Thyroid gland (tissue), 4 donors: ENCODE data around the gene FAM200B. TPM values are rescaled to one million over a fixed set of nuclear protein-coding genes. Genes with fewer than 3 reads are reported as not detected.

Experiments
- DNase-seq, 2 donors: peaks; one replicate each; pipeline ENCODE4 v3.0.0-alpha.2; 2019
- H3K27ac ChIP-seq, 3 donors: fragments of 200-600 bp; sonication (generic); 1 replicate in 2 of 3; 2 replicates in 1 of 3; pipeline ENCODE4 v1.5.1; 2016 to 2019; ENCODE audit warnings: mild to moderate bottlenecking in 1 of 3, moderate library complexity in 1 of 3
- H3K27me3 ChIP-seq: fragments of 200-600 bp; sonication (generic); one replicate; pipeline ENCODE4 v1.5.1; 2019
- H3K36me3 ChIP-seq, 2 donors: fragments of 200-600 bp; sonication (generic); one replicate each; pipeline ENCODE4 v1.5.1; 2016 to 2019
- H3K4me1 ChIP-seq, 2 donors: fragments of 200-600 bp; sonication (generic); one replicate each; pipeline ENCODE4 v1.5.1; 2017 to 2019
- H3K4me3 ChIP-seq, 3 donors: fragments of 200-600 bp; sonication (generic); replicated peaks in 1 of 3; 1 replicate in 2 of 3; 2 replicates in 1 of 3; pipeline ENCODE4 v1.5.1; 2016; ENCODE audit warnings: mild to moderate bottlenecking in 1 of 3
- H3K9me3 ChIP-seq: fragments of 200-600 bp; sonication (generic); one replicate; pipeline ENCODE4 v1.5.1; 2017
- CTCF ChIP-seq, 6 experiments: fragments of 200-600 bp in 3 of 6; fragments of 450-650 bp in 3 of 6; sonication (generic) in 3 of 6; IDR thresholded peaks; one replicate each; pipeline ENCODE4 v1.5.1; 2016 to 2019; ENCODE audit warnings: antibody characterized with exemption in 6 of 6, mild to moderate bottlenecking in 2 of 6, inconsistent platforms in 1 of 6, moderate library complexity in 1 of 6
- POLR2A ChIP-seq, 2 donors: fragments of 450-650 bp; IDR thresholded peaks; one replicate each; pipeline ENCODE4 v1.6.1; 2017; ENCODE audit warnings: antibody characterized with exemption in 2 of 2, mild to moderate bottlenecking in 2 of 2, moderate library complexity in 1 of 2
- WGBS, 2 donors: methylation state at CpG; one replicate each; pipeline ENCODE4 v1.1.5; 2017; 5-methylcytosine and 5-hydroxymethylcytosine counted together
- intact Hi-C: fragments of 100-400 bp; cut with DNase I; formaldehyde crosslinking; loops from one replicate; pipeline ENCODE4 v1.15.1; 2023
- total RNA-seq, 4 donors: library from RNA; depleted of rRNA; stranded (reverse); fragments of >200 nt; gene quantifications; one replicate each; pipeline ENCODE4 v1.2.3, GENCODE V29; 2016

The FAM200B gene
- total RNA-seq, 4 donors from 2014 or later: 62.4 to 85.6 (median 73.2) TPM

DNA sequence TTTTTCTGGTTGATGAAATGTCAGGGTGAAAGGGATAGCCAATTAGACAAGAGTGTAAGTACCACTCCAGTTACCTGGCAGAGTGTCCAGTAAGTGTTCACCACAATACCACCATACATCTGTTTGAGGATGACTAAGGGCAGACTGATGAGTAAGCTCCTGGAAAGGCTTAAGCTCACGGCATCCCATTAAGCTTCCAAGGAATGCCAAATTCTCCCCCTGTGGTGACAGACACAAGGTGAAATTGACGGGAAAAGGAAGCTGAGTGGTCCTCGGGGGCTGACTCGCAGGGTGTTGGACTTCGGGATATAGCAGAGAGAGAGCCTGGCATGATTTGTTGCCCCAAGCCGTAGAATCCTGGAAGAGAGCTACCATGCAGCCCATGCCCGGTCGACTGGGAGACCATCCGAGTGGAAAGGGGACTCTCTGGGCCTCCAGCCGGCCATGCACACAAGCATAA lies 13.6 kb downstream of the FAM200B start:
- Histone ChIP-seq H3K27me3 (no peaks in the 10 kb centered on the region), H3K4me1 (peaks cover 0 to 3% of the 10 kb centered on the region in 2 donors), H3K4me3 (no peak overlapping the region), H3K36me3 (no peaks in the 10 kb centered on the region), H3K9me3 (no peaks in the 10 kb centered on the region), H3K27ac (no peak overlapping the region)
- 83% methylated on average over 7 to 10 of the region's 10 CpGs for WGBS, 2 donors
- DNase-seq: no peak
- TF ChIP-seq POLR2A (IDR thresholded peaks at IDR 0.05) (no peak), CTCF (IDR thresholded peaks at IDR 0.05) (no peak)
- intact Hi-C loops: no loop called here

DNA sequence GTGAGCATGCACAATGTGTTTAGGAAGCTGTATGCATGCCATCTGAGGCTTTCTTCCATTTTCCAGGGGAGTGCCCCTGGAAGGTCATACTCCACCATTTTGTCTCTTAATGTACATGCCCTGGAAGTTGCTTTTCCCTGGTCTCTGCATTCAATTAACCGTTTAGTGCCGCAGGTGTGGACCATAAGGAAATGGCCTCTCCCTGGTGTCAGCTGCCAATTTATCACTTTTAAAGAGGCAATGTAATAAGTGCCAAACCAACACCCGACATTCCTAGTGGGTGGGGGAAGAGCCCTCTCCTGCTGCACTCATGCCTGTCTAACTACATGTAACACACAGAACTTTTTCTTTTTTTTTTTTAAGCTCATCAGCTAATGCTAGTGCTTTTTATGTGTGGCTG lies 14.1 kb downstream of the FAM200B start:
- Histone ChIP-seq H3K36me3 (no peaks in the 10 kb centered on the region), H3K4me1 (peaks cover 0 to under 1% of the 10 kb centered on the region in 2 donors), H3K9me3 (no peaks in the 10 kb centered on the region), H3K27me3 (no peaks in the 10 kb centered on the region), H3K4me3 (no peak overlapping the region), H3K27ac (no peak overlapping the region)
- no peak for DNase-seq
- TF ChIP-seq POLR2A (IDR thresholded peaks at IDR 0.05) (no peak), CTCF (IDR thresholded peaks at IDR 0.05) (no peak)
- intact Hi-C loops: no loop called here
- WGBS, 2 donors: 82 to 90% methylated on average over 3 of the region's 3 CpGs

DNA sequence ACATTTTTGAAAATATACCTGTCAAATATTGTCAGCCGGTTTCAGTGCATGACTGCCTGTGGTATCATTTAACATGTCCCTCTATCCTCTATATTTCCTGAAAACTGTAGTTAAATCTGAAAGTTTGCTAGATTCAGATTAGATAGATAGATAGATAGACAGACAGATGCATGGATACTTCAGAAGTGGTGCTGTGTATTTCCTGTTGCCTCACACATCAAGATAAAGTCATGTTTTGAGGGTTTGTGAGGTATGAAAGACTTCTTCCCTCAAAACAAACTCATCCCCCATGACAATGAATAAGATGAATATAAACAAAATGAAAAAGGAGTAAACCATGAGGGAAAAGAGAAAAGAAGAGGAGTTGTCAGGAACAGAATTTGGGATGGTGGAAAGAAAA lies 15.2 kb downstream of the FAM200B start:
- no peaks in the 10 kb centered on the region for H3K4me1 ChIP-seq
- no peak for DNase-seq
- H3K4me3 ChIP-seq: no peak overlapping the region
- WGBS, 2 donors: 96 to 100% methylated on average over 1 of the region's 1 CpG
- no peak overlapping the region for H3K27ac ChIP-seq
- no peak for TF ChIP-seq POLR2A (IDR thresholded peaks at IDR 0.05)
- TF ChIP-seq CTCF (IDR thresholded peaks at IDR 0.05): no peak
- H3K36me3 ChIP-seq: no peaks in the 10 kb centered on the region
- no peaks in the 10 kb centered on the region for H3K9me3 ChIP-seq
- intact Hi-C loops: no loop called here
- no peaks in the 10 kb centered on the region for H3K27me3 ChIP-seq

GRCh38 chr4:15702941-15703403 lies 21.3 kb downstream of the FAM200B start, which contains the start of gene BST1:
Gene BST1, plus strand, starts transcription at chr4:15703065. Its CDS starts 80 bp downstream, at chr4:15703145.
- Histone ChIP-seq H3K4me3 (peak within 1 kb of the TSS in 1 of 3 donors; percentile 34), H3K27me3 (no peaks in the 10 kb centered on the region), H3K4me1 (peaks cover 5 to 6% of the 10 kb centered on the region in 2 donors), H3K27ac (peak within 1 kb of the TSS in 1 of 3 donors; percentile 42), H3K36me3 (no peaks in the 10 kb centered on the region), H3K9me3 (no peaks in the 10 kb centered on the region)
- peak; percentile 51 to 56 for DNase-seq
- no peak for TF ChIP-seq CTCF (IDR thresholded peaks at IDR 0.05)
- TF ChIP-seq POLR2A (IDR thresholded peaks at IDR 0.05): no peak
- intact Hi-C loops: no loop called here
- 2 to 3% methylated on average over 18 to 36 of the region's 43 CpGs for WGBS, 2 donors

- no peak for DNase-seq
- Histone ChIP-seq H3K4me1 (peaks cover 5 to 6% of the 10 kb centered on the region in 2 donors), H3K9me3 (no peaks in the 10 kb centered on the region), H3K4me3 (peak overlapping the region in 1 of 3 donors; percentile 34), H3K27ac (peak overlapping the region in 1 of 3 donors; percentile 42), H3K27me3 (no peaks in the 10 kb centered on the region), H3K36me3 (no peaks in the 10 kb centered on the region)
- no peak for TF ChIP-seq POLR2A (IDR thresholded peaks at IDR 0.05)
- no peak for TF ChIP-seq CTCF (IDR thresholded peaks at IDR 0.05)
- WGBS, 2 donors: 86 to 88% methylated on average over 11 of the region's 11 CpGs
- intact Hi-C loops: no loop called here
Measured at GRCh38 chr4:15703439-15703838, 21.8 kb downstream of the FAM200B start.
